K562 (cell line): ENCODE data around the gene SERINC3.

Source experiments
- CBFB ChIP-seq: sonication (generic); formaldehyde crosslinking; IDR thresholded peaks from 2 replicates; pipeline ENCODE4 v1.4.0; 2020; ENCODE audit warnings: mild to moderate bottlenecking, missing genetic modification reagents
- CHD2 ChIP-seq: IDR thresholded peaks from 2 replicates; pipeline ENCODE4 v1.6.1; 2011; ENCODE audit warnings: low read depth, low read length
- CTCF ChIP-seq, 3 experiments: IDR thresholded peaks in 2 of 3; conservative IDR thresholded peaks in 1 of 3; 2 replicates each; pipeline ENCODE4 v1.5.1; 2011 to 2012; ENCODE audit warnings: low read length in 3 of 3, mild to moderate bottlenecking in 3 of 3, control low read depth in 2 of 3, improper control_type of control experiment in 1 of 3, inconsistent platforms in 1 of 3, low read depth in 1 of 3, mixed read lengths in 1 of 3, moderate library complexity in 1 of 3; ENCODE audit not compliant: insufficient read depth in 2 of 3
- EZH2 ChIP-seq: IDR thresholded peaks from 2 replicates; pipeline ENCODE4 v1.6.1; 2012; ENCODE audit warnings: low read depth, mild to moderate bottlenecking, inconsistent platforms, low read length, borderline replicate concordance
- IRF9 ChIP-seq: fragments of 450-650 bp; IDR thresholded peaks from 2 replicates; pipeline ENCODE4 v1.6.1; 2016; ENCODE audit warnings: missing biosample characterization, missing genetic modification characterization
- KLF16 ChIP-seq: IDR thresholded peaks from 2 replicates; pipeline ENCODE4 v1.6.1; 2016; ENCODE audit warnings: antibody characterized with exemption
- MAFK ChIP-seq: IDR thresholded peaks from 2 replicates; pipeline ENCODE4 v1.6.1; 2011; ENCODE audit warnings: low read length, improper control_type of control experiment
- MAX ChIP-seq: sonication (generic); formaldehyde crosslinking; IDR thresholded peaks from 2 replicates; pipeline ENCODE4 v1.9.0; 2022; ENCODE audit warnings: mild to moderate bottlenecking, missing genetic modification reagents
- NUFIP1 ChIP-seq: fragments of 450-650 bp; IDR thresholded peaks from 2 replicates; pipeline ENCODE4 v1.6.1; 2018; ENCODE audit not compliant: partially characterized antibody
- POLR2A ChIP-seq: fragments of 450-650 bp; conservative IDR thresholded peaks from 2 replicates; pipeline ENCODE4 v1.6.1; 2016
- SNRNP70 ChIP-seq: fragments of 200-400 bp; formaldehyde crosslinking; optimal IDR thresholded peaks from 2 replicates; pipeline ENCODE3; 2017; ENCODE audit warnings: low read depth, low read length
- ZBTB7A ChIP-seq: IDR thresholded peaks from 2 replicates; pipeline ENCODE4 v1.6.1; 2011; ENCODE audit warnings: low read depth, mild to moderate bottlenecking, low read length, moderate library complexity, borderline replicate concordance; ENCODE audit not compliant: control insufficient read depth
- ZNF224 ChIP-seq: sonication (generic); formaldehyde crosslinking; IDR thresholded peaks from 2 replicates; pipeline ENCODE4 v1.8.0; 2022; ENCODE audit warnings: mild to moderate bottlenecking, missing genetic modification reagents
- ZNF274 ChIP-seq: IDR thresholded peaks from 2 replicates; pipeline ENCODE4 v1.6.1; 2011; ENCODE audit warnings: low read depth, mild to moderate bottlenecking, low read length, moderate library complexity, borderline replicate concordance

- TF ChIP-seq SNRNP70 (no peak), NUFIP1 (no peak), CTCF (IDR thresholded peaks at IDR 0.05 in 2 of 3, conservative IDR thresholded peaks at IDR 0.05 in 1 of 3; ENCODE audit: insufficient read depth in 2 of 3, low read depth in 1 of 3, low read length in 3 of 3) (peak in 2 of 3 experiments; percentile 33 to 41; a peak in 2 of 6 replicates), ZNF274 (no peak), KLF16 (no peak), ZNF224 (CRISPR knock-in tag) (no peak), POLR2A (peak; percentile 87), MAFK (peak; percentile 19; the same call in 1 of the 2 replicates), MAX (CRISPR knock-in tag) (peak; percentile 41; the same call in 1 of the 2 replicates), CHD2 (no peak), ZBTB7A (no peak), EZH2 (no peak), IRF9 (no peak), CBFB (CRISPR knock-in tag) (no peak)
Observed at GRCh38 chr20:44521484-44522481, at the start of gene SERINC3.
